Neural cell (in vitro differentiated cells): ENCODE measurements around the gene TARS3. TPM values are rescaled to one million over a fixed set of nuclear protein-coding genes. Genes with fewer than 3 reads are reported as not detected.

Experiments
- H2AFZ ChIP-seq: fragments of 200-600, 300-800 bp; sonication (generic), shearing (Covaris generic); 2 replicates; pipeline ENCODE4 v1.6.0; 2014; ENCODE audit warnings: low read depth, mild to moderate bottlenecking, antibody characterized with exemption, low read length, moderate library complexity
- H3F3A ChIP-seq: fragments of 200-600 bp; shearing (Covaris generic); 2 replicates; pipeline ENCODE4 v1.6.1; 2016; ENCODE audit warnings: mild to moderate bottlenecking, moderate library complexity, mixed read lengths, antibody characterized with exemption, low read length; ENCODE audit not compliant: insufficient read depth, poor library complexity, severe bottlenecking
- H3K27ac ChIP-seq: fragments of 200-600, 300-800 bp; sonication (generic), shearing (Covaris generic); 2 replicates; pipeline ENCODE4 v1.5.1; 2014; ENCODE audit warnings: mild to moderate bottlenecking, low read length, moderate library complexity
- H3K27me3 ChIP-seq: fragments of 300-800, 200-600 bp; sonication (generic), shearing (Covaris generic); 2 replicates; pipeline ENCODE4 v1.6.0; 2014; ENCODE audit warnings: mild to moderate bottlenecking, low read depth, low read length, moderate library complexity; ENCODE audit not compliant: insufficient read depth
- H3K36me3 ChIP-seq: fragments of 300-800, 200-600 bp; sonication (generic), shearing (Covaris generic); 2 replicates; pipeline ENCODE4 v1.5.1; 2014; ENCODE audit warnings: mild to moderate bottlenecking, antibody characterized with exemption, low read length, moderate library complexity; ENCODE audit not compliant: insufficient read depth
- H3K4me2 ChIP-seq: fragments of 300-800, 200-600 bp; sonication (generic), shearing (Covaris generic); 2 replicates; pipeline ENCODE4 v1.6.0; 2014; ENCODE audit warnings: mild to moderate bottlenecking, low read length
- H3K4me3 ChIP-seq: fragments of 300-800, 200-600 bp; sonication (generic), shearing (Covaris generic); 2 replicates; pipeline ENCODE4 v1.5.1; 2014; ENCODE audit warnings: mild to moderate bottlenecking, low read length, moderate library complexity
- H3K79me2 ChIP-seq: fragments of 200-600 bp; shearing (Covaris generic); replicated peaks from 2 replicates; pipeline ENCODE4 v1.6.0; 2014; ENCODE audit warnings: mild to moderate bottlenecking, low read length, moderate library complexity; ENCODE audit not compliant: insufficient read depth
- H3K9ac ChIP-seq: fragments of 300-800, 200-600 bp; sonication (generic), shearing (Covaris generic); 2 replicates; pipeline ENCODE4 v1.6.1; 2016; ENCODE audit warnings: mild to moderate bottlenecking, low read length, mixed read lengths
- H3K9me2 ChIP-seq: fragments of 200-600 bp; shearing (Covaris generic); 2 replicates; pipeline ENCODE4 v1.6.1; 2016; ENCODE audit warnings: mild to moderate bottlenecking, low read length, mixed read lengths; ENCODE audit not compliant: insufficient read depth
- H3K9me3 ChIP-seq: fragments of 200-600, 300-800 bp; sonication (generic), shearing (Covaris generic); 2 replicates; pipeline ENCODE4 v1.6.1; 2016; ENCODE audit warnings: mild to moderate bottlenecking, mixed run types, low read length, moderate library complexity, mixed read lengths
- H4K20me1 ChIP-seq: fragments of 200-600 bp; shearing (Covaris generic); 2 replicates; pipeline ENCODE4 v1.6.1; 2016; ENCODE audit warnings: mild to moderate bottlenecking, mixed run types; ENCODE audit not compliant: insufficient read depth
- CTCF ChIP-seq: fragments of 450-650 bp; IDR thresholded peaks from 2 replicates; pipeline ENCODE4 v1.5.1; 2014; ENCODE audit warnings: antibody characterized with exemption, mild to moderate bottlenecking, moderate library complexity; ENCODE audit not compliant: poor library complexity, severe bottlenecking
- EP300 ChIP-seq: fragments of 450-650 bp; conservative IDR thresholded peaks from 2 replicates; pipeline ENCODE4 v1.6.1; 2014; ENCODE audit warnings: antibody characterized with exemption, mild to moderate bottlenecking, moderate library complexity; ENCODE audit not compliant: poor library complexity, severe bottlenecking
- EZH2 ChIP-seq: fragments of 200-600, 300-800 bp; shearing (Covaris generic), sonication (generic); IDR thresholded peaks from 2 replicates; pipeline ENCODE4 v1.6.1; 2014; ENCODE audit warnings: antibody characterized with exemption, low read length, borderline replicate concordance, mild to moderate bottlenecking; ENCODE audit not compliant: insufficient read depth, poor library complexity, severe bottlenecking
- MXI1 ChIP-seq: fragments of 450-650 bp; conservative IDR thresholded peaks from 2 replicates; pipeline ENCODE4 v1.6.1; 2014; ENCODE audit warnings: antibody characterized with exemption, mild to moderate bottlenecking; ENCODE audit not compliant: poor library complexity, severe bottlenecking
- POLR2AphosphoS5 ChIP-seq: IDR thresholded peaks from 2 replicates; pipeline ENCODE4 v1.6.1; 2012
- RAD21 ChIP-seq: fragments of 450-650 bp; conservative IDR thresholded peaks from 2 replicates; pipeline ENCODE4 v1.6.1; 2014; ENCODE audit warnings: antibody characterized with exemption, mild to moderate bottlenecking, moderate library complexity
- REST ChIP-seq: IDR thresholded peaks from 2 replicates; pipeline ENCODE4 v1.6.1; 2012; ENCODE audit warnings: borderline replicate concordance
- SMC3 ChIP-seq: fragments of 450-650 bp; conservative IDR thresholded peaks from 2 replicates; pipeline ENCODE4 v1.6.1; 2014; ENCODE audit warnings: antibody characterized with exemption, mild to moderate bottlenecking, moderate library complexity; ENCODE audit not compliant: poor library complexity
- TAF1 ChIP-seq: IDR thresholded peaks from 2 replicates; pipeline ENCODE4 v1.6.1; 2012; ENCODE audit warnings: low read depth
- polyA plus RNA-seq: library from polyadenylated mRNA; depleted of rRNA; stranded (reverse); fragments of >200 nt; gene quantifications from 2 replicates; pipeline ENCODE4 v1.2.3, GENCODE V29; 2014

The TARS3 gene
- polyA plus RNA-seq, 1 donor from 2014 or later: 27.1 TPM

DNA sequence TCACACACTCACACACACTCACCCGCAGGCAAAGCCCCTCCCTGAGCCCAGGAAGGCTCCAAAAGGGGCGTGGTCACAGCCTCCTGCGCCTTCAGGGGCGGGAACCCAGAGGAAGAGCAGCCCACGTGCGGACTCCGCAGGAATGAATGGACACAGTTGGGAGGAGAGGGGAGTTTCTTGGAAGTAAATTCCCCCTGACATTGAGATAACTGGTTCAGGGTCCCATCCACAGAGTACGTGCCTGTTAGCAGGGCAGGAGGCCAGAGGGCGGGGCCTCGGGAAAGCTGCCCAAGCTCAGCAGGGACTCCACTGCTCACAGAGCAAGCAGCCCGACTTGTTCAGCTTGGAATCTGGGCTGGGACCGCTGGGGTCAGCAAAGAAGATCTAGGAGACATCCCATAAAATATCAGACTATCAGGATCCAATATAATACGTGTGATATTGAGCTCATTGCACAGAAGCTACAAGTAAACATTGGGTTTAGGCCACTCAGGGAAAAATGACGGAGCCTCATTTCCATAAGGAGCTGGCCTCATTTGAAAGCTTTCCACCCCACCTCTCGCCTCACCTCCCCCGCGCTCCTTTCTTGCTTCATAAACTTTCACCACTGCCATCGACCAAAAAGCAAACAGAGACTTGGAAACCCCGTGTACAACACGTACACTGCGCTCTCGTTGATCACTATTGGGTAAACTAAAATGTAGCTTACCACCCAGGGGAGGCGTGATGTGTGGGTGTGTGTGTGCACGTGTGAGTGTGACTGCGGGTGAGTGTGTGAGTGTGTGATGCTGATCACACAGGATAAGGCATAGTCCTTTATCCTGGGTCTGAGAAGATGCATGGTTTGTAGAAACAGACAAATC lies 108.1 kb downstream of the TARS3 start:
- Histone ChIP-seq H4K20me1 (no peaks in the 10 kb centered on the region), H3K27me3 (no peaks in the 10 kb centered on the region), H2AFZ (no peak overlapping the region), H3K4me2 (no peak overlapping the region), H3K4me3 (no peak overlapping the region), H3K79me2 (no peaks in the 10 kb centered on the region), H3K27ac (no peak overlapping the region), H3F3A (no peaks in the 10 kb centered on the region), H3K9me3 (no peaks in the 10 kb centered on the region), H3K36me3 (no peaks in the 10 kb centered on the region), H3K9ac (no peak overlapping the region), H3K9me2 (no peaks in the 10 kb centered on the region)
- TF ChIP-seq EP300: no peak
- no peak for TF ChIP-seq EZH2
- TF ChIP-seq CTCF: no peak
- no peak for TF ChIP-seq MXI1
- no peak for TF ChIP-seq TAF1
- no peak for TF ChIP-seq REST
- TF ChIP-seq RAD21: no peak
- TF ChIP-seq POLR2AphosphoS5: no peak

GRCh38 chr15:101615414-101615985 lies 108.8 kb downstream of the TARS3 start:
- no peak overlapping the region for H3K27ac ChIP-seq
- no peak overlapping the region for H2AFZ ChIP-seq
- TF ChIP-seq POLR2AphosphoS5 (no peak), SMC3 (no peak), MXI1 (no peak), REST (no peak), EP300 (no peak), RAD21 (no peak), CTCF (no peak), TAF1 (no peak), EZH2 (no peak)
- H3K27me3 ChIP-seq: no peaks in the 10 kb centered on the region
- no peaks in the 10 kb centered on the region for H3K79me2 ChIP-seq
- no peaks in the 10 kb centered on the region for H4K20me1 ChIP-seq
- no peaks in the 10 kb centered on the region for H3F3A ChIP-seq
- H3K4me2 ChIP-seq: no peak overlapping the region
- H3K9me3 ChIP-seq: no peaks in the 10 kb centered on the region
- H3K9ac ChIP-seq: no peak overlapping the region
- no peaks in the 10 kb centered on the region for H3K36me3 ChIP-seq
- no peak overlapping the region for H3K4me3 ChIP-seq
- no peaks in the 10 kb centered on the region for H3K9me2 ChIP-seq
